Left cardiac atrium (tissue), 4 donors: Measurements from ENCODE around the gene KNDC1. TPM values are rescaled to one million over a fixed set of nuclear protein-coding genes. Genes with fewer than 3 reads are reported as not detected.
A peak's percentile ranks its signal among the peaks of the same experiment; 100 is the strongest.

Experiments used
- ATAC-seq, 2 donors: fragments of 200-7000 bp; cut with Tn5 transposase; one replicate each; pipeline ENCODE4 v1.9.1; 2020; ENCODE audit warnings: mild to moderate bottlenecking in 2 of 2, moderate library complexity in 2 of 2
- DNase-seq: peaks from one replicate; pipeline ENCODE4 v3.0.0-alpha.2; 2020
- intact Hi-C, 2 donors: fragments of 100-400 bp; cut with DNase I; formaldehyde crosslinking; loops; one replicate each; pipeline versions ENCODE4 v1.14.1 to v1.15.1; 2022 to 2023
- total RNA-seq, 2 donors: library from RNA; stranded (reverse); fragmentation: NEBNext Ultra II Directional; extraction: Animal tissue kit (Norgen Biotek cat#: 25700); gene quantifications; one replicate each; pipeline ENCODE4 v1.2.1, GENCODE V29; 2021
- donor health status: DM: no; HTN: yes; CAD: no.
- donor health status: DM: no; HTN: yes; CAD: no; lungs with severe emphysema.
- donor health status: DM: yes; HTN: yes; CAD: no.
- donor health status: Dilated cardiomyopathy.

The KNDC1 gene
- total RNA-seq, 2 donors from 2014 or later, result 0.34 to 0.50 TPM

DNA sequence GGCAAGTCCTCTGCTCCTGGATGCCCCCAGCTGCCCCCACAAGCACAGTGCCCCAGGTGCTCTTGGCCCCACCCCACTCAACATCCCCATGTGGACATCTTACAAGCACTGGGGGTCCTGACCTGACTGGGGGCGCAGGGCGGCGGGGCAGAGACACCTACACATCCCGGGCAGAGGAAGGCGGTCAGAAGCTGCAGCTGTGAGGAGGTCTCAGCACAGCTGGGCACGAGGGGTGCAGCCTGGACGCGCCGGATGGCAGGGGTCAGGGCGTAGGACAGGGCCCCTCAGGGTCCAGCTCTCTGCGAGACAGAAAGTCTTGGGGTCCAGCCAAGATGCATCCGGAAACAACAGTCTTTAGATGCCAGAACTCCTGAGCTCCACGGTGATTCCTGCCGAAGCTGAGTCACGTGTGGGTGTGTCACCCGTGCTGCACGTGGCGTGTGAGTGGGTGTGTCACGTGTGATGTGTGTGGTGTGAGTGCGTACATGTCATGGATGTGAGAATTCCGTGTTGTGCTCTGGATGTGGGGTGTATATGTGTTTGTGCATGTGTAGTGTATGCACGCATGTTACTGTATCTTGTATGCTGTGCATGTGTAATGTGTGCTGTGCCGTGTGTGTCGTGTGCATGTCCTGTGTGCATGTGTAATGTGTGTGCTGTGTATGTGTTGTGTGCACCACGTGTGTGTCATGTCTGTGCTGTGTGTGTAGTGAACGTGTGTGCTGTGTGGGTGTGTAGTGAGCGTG lies 82.8 kb downstream of the KNDC1 start:
- intact Hi-C loops, result no loop called here
- ATAC-seq (no peak), DNase-seq (no peak)

DNA sequence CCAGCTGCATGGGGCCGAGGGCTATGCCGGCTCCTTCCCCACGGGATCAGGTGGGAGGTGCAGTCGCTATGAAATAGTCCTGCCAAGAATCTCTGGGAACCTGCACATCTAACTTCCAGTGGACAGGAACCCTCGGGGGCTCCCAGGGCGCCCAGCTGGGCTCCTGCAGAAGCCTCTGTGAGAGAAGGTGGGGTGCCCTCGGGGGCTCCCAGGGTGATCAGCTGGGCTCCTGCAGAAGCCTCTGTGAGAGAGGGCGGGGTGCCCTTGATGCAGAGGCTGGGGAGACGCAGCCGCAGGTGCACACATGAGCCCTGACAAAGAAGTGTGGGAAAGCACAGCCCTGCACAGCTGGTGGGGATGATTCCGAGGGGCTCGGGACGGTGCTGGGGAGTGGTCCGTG lies 83.6 kb downstream of the KNDC1 start:
- intact Hi-C loops, result no loop called here
- DNase-seq, result no peak
- ATAC-seq, result no peak

GRCh38 chr10:133245439-133246235 lies 85.6 kb downstream of the KNDC1 start:
- no peak for DNase-seq
- intact Hi-C loops, result no loop called here
- no peak for ATAC-seq

DNA sequence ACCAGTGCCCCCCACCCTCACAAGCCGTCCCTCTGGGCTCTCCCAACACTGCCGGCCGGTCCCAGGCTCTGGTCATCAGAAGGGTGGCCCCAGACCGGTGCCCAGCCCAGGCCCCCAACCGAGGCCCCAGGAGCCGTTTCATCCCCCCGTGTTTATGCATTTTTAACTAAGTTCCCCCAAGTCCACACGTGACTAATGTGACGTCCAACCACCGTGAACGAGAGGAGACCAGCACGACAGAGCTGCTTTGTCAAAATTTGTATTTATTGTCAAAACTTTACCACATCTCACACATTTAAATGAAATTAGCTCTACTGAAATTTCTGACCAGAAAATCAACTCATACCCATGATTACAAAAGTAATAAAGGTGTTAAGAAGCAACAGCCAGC lies 86.2 kb downstream of the KNDC1 start:
- DNase-seq (no peak), ATAC-seq (no peak)
- intact Hi-C loops, result no loop called here

GRCh38 chr10:133247681-133248333 lies 87.8 kb downstream of the KNDC1 start:
- intact Hi-C loops, result no loop called here
- DNase-seq, result no peak
- no peak for ATAC-seq

GRCh38 chr10:133248334-133248715 lies 88.3 kb downstream of the KNDC1 start:
- intact Hi-C loops, result no loop called here
- DNase-seq (no peak), ATAC-seq (no peak)

GRCh38 chr10:133249094-133249780 lies 89.2 kb downstream of the KNDC1 start:
- intact Hi-C loops, result no loop called here
- DNase-seq (no peak), ATAC-seq (no peak)

- intact Hi-C loops, result no loop called here
- ATAC-seq (no peak), DNase-seq (no peak)
Measured at GRCh38 chr10:133249975-133250754, 90.1 kb downstream of the KNDC1 start.

DNA sequence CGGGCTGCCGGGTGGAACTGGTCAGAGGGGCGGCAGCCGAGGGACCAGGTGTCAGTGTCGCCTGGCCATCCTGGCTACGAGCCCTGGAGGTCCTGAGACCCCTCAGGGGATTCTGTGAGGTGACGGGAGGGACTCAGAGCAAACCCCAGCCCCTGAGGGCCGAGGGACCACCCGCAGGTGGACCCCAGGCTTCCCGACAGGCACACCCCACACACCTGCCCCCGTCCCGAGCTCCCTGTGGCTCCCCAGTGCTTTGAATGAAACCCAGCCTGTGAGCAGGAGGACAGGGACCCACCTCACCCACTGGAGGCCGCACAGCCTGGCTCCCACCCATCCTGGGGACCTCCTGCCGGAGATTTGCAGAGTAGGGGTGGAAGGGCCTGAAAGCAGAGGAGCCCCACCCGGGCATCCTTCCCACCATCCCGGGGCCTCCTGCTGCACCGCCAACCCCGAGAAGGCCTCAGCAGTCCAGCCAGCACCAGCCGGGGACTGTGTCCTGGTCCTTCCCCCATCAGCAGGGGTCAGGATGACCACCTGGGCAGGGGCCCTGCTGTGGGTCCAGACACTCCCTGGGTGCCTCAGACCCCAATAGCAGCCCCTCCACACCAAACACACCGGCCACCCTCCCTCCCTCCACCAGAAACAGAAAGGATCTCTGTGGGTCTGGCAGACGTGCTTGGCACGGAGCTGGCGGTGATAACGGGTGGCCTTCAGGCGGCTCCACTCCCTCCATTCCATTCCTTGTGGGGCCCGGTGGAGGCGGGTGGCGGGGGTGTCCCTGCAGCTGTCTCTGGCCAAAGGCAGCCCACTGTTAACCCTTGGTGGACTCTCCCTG lies 91.6 kb downstream of the KNDC1 start:
- no peak for DNase-seq
- ATAC-seq, result peak; percentile 22 to 73
- intact Hi-C loops, result no loop called here

DNA sequence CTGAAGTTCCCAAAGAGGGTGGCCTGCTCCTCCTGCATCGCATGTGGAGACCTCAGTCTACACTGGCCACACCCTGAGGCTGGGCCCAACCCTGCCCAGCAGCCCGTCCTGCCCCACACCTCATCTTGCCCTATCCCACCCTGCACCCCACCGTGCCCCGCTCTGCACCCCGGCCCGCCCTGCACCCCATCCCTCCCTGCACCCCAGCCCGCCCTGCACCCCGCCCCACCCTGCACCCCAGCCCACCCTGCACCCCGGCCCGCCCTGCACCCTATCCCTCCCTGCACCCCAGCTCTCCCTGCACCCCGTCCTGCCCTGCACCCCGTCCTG lies 92.2 kb downstream of the KNDC1 start:
- DNase-seq (no peak), ATAC-seq (no peak)
- intact Hi-C loops, result no loop called here

- DNase-seq, result no peak
- ATAC-seq, result no peak
- intact Hi-C loops, result no loop called here
Measured at GRCh38 chr10:133253361-133253955, 93.4 kb downstream of the KNDC1 start.

- no peak for DNase-seq
- intact Hi-C loops, result no loop called here
- ATAC-seq, result no peak
Measured at GRCh38 chr10:133254421-133255120, 94.6 kb downstream of the KNDC1 start.

GRCh38 chr10:133255323-133255722 lies 95.3 kb downstream of the KNDC1 start:
- DNase-seq (no peak), ATAC-seq (no peak)
- intact Hi-C loops, result no loop called here

GRCh38 chr10:133257489-133258065 lies 97.6 kb downstream of the KNDC1 start:
- ATAC-seq, result peak in 1 of 2 donors; percentile 29
- peak; percentile 79 for DNase-seq
- intact Hi-C loops, result no loop called here

GRCh38 chr10:133258066-133258817 lies 98.2 kb downstream of the KNDC1 start:
- ATAC-seq, result peak in 1 of 2 donors; percentile 0

More at GRCh38 chr10:133258066-133258817, 98.2 kb downstream of the KNDC1 start:
- no peak for DNase-seq
- intact Hi-C loops, result no loop called here
